OCI-LY1 (cell line): ENCODE results near the gene CMTM8.

Experiments used
- H2AFZ ChIP-seq: fragments of 200-600 bp; sonication (generic), shearing (Covaris generic); 2 replicates; pipeline ENCODE4 v1.6.0; 2014; ENCODE audit warnings: antibody characterized with exemption, mild to moderate bottlenecking, low read length
- H3F3A ChIP-seq: fragments of 200-600 bp; sonication (generic), shearing (Covaris generic); 2 replicates; pipeline ENCODE4 v1.6.0; 2014; ENCODE audit warnings: mild to moderate bottlenecking, antibody characterized with exemption, low read length, moderate library complexity; ENCODE audit not compliant: insufficient read depth
- H3K27ac ChIP-seq: fragments of 200-600 bp; sonication (generic); 2 replicates; pipeline ENCODE4 v1.5.1; 2014; ENCODE audit warnings: low read length, mixed run types, mild to moderate bottlenecking, low read depth; ENCODE audit not compliant: poor library complexity, severe bottlenecking
- H3K27me3 ChIP-seq: fragments of 200-600 bp; sonication (generic); 2 replicates; pipeline ENCODE4 v1.6.0; 2014; ENCODE audit warnings: antibody characterized with exemption, mild to moderate bottlenecking, low read length, moderate library complexity; ENCODE audit not compliant: insufficient read depth
- H3K36me3 ChIP-seq: fragments of 200-600 bp; sonication (generic); 2 replicates; pipeline ENCODE4 v1.6.1; 2014; ENCODE audit warnings: mild to moderate bottlenecking, antibody characterized with exemption, low read length, moderate library complexity, mixed read lengths; ENCODE audit not compliant: insufficient read depth
- H3K4me1 ChIP-seq: fragments of 200-600 bp; sonication (generic); 2 replicates; pipeline ENCODE4 v1.5.1; 2014; ENCODE audit warnings: mild to moderate bottlenecking, low read length, moderate library complexity; ENCODE audit not compliant: insufficient read depth, severe bottlenecking
- H3K4me2 ChIP-seq: fragments of 200-600 bp; sonication (generic), shearing (Covaris generic); 2 replicates; pipeline ENCODE4 v1.6.1; 2014; ENCODE audit warnings: low read length
- H3K4me3 ChIP-seq: fragments of 200-600 bp; sonication (generic); 2 replicates; pipeline ENCODE4 v1.5.1; 2014; ENCODE audit warnings: low read length, low read depth, mild to moderate bottlenecking, mixed read lengths; ENCODE audit not compliant: poor library complexity, severe bottlenecking
- H3K79me2 ChIP-seq: fragments of 200-600 bp; shearing (Covaris generic); 2 replicates; pipeline ENCODE4 v1.6.1; 2016; ENCODE audit warnings: mixed run types, low read length, mixed read lengths; ENCODE audit not compliant: insufficient read depth
- H3K9ac ChIP-seq: fragments of 200-600 bp; sonication (generic), shearing (Covaris generic); 2 replicates; pipeline ENCODE4 v1.6.1; 2014; ENCODE audit warnings: mild to moderate bottlenecking, low read length, mixed read lengths
- H3K9me2 ChIP-seq: fragments of 200-600 bp; sonication (generic), shearing (Covaris generic); 2 replicates; pipeline ENCODE4 v1.6.1; 2014; ENCODE audit warnings: low read depth, mild to moderate bottlenecking, low read length, mixed read lengths
- H3K9me3 ChIP-seq: fragments of 200-600 bp; shearing (Covaris generic); 2 replicates; pipeline ENCODE4 v1.6.1; 2014; ENCODE audit warnings: low read length, mixed read lengths
- H4K20me1 ChIP-seq: fragments of 200-600 bp; sonication (generic), shearing (Covaris generic); 2 replicates; pipeline ENCODE4 v1.6.0; 2016; ENCODE audit warnings: mild to moderate bottlenecking, low read length; ENCODE audit not compliant: insufficient read depth
- CTCF ChIP-seq: fragments of 200-600 bp; sonication (generic), shearing (Covaris generic); IDR thresholded peaks from 2 replicates; pipeline ENCODE4 v1.5.1; 2017; ENCODE audit warnings: mild to moderate bottlenecking, antibody characterized with exemption, low read length, moderate library complexity, mixed read lengths
- EZH2 ChIP-seq: fragments of 200-600 bp; sonication (generic), shearing (Covaris generic); IDR thresholded peaks from 2 replicates; pipeline ENCODE4 v1.8.0; 2017; ENCODE audit warnings: borderline replicate concordance, mixed run types, mild to moderate bottlenecking, antibody characterized with exemption, low read length, moderate library complexity, mixed read lengths

Gene CMTM8

GRCh38 chr3:32236377-32236776 lies 2.1 kb upstream of the CMTM8 start:
- no peaks in the 10 kb centered on the region for H3F3A ChIP-seq
- H3K36me3 ChIP-seq: peaks cover 4% of the 10 kb centered on the region; the same call in 1 of the 2 replicates
- no peak for TF ChIP-seq EZH2
- no peak for TF ChIP-seq CTCF
- H3K9ac ChIP-seq: no peak overlapping the region
- H3K27me3 ChIP-seq: no peaks in the 10 kb centered on the region; the same call in 1 of the 2 replicates
- no peaks in the 10 kb centered on the region for H3K79me2 ChIP-seq
- H3K9me3 ChIP-seq: no peaks in the 10 kb centered on the region
- H3K4me2 ChIP-seq: no peak overlapping the region
- H4K20me1 ChIP-seq: no peaks in the 10 kb centered on the region
- H3K9me2 ChIP-seq: no peaks in the 10 kb centered on the region
- H3K4me3 ChIP-seq: no peak overlapping the region
- no peak overlapping the region for H2AFZ ChIP-seq
- peaks cover 21% of the 10 kb centered on the region for H3K4me1 ChIP-seq
- no peak overlapping the region for H3K27ac ChIP-seq

GRCh38 chr3:32237670-32238452 lies 619 bp upstream of the CMTM8 start:
- no peak overlapping the region for H2AFZ ChIP-seq
- no peaks in the 10 kb centered on the region for H3F3A ChIP-seq
- H3K4me1 ChIP-seq: peaks cover 21% of the 10 kb centered on the region
- H3K4me2 ChIP-seq: peak overlapping the region; percentile 92
- no peak overlapping the region for H3K27ac ChIP-seq
- no peaks in the 10 kb centered on the region for H4K20me1 ChIP-seq
- H3K9ac ChIP-seq: peak overlapping the region; percentile 52; the same call in 1 of the 2 replicates
- no peaks in the 10 kb centered on the region for H3K9me3 ChIP-seq
- no peaks in the 10 kb centered on the region for H3K79me2 ChIP-seq
- H3K9me2 ChIP-seq: no peaks in the 10 kb centered on the region
- H3K36me3 ChIP-seq: peaks cover 4% of the 10 kb centered on the region; the same call in 1 of the 2 replicates
- peak overlapping the region; percentile 74 for H3K4me3 ChIP-seq
- TF ChIP-seq EZH2: no peak
- TF ChIP-seq CTCF: no peak
- no peaks in the 10 kb centered on the region; the same call in 1 of the 2 replicates for H3K27me3 ChIP-seq

- H2AFZ ChIP-seq: no peak overlapping the region
- TF ChIP-seq EZH2: no peak
- TF ChIP-seq CTCF: no peak
- no peaks in the 10 kb centered on the region for H4K20me1 ChIP-seq
- H3K4me3 ChIP-seq: peak overlapping the region; percentile 74
- peak overlapping the region; percentile 71 for H3K9ac ChIP-seq
- peaks cover 21% of the 10 kb centered on the region for H3K4me1 ChIP-seq
- H3K27me3 ChIP-seq: no peaks in the 10 kb centered on the region; the same call in 1 of the 2 replicates
- H3K79me2 ChIP-seq: no peaks in the 10 kb centered on the region
- H3K4me2 ChIP-seq: peak overlapping the region; percentile 92
- H3K9me3 ChIP-seq: no peaks in the 10 kb centered on the region
- no peak overlapping the region for H3K27ac ChIP-seq
- no peaks in the 10 kb centered on the region for H3K9me2 ChIP-seq
- H3F3A ChIP-seq: no peaks in the 10 kb centered on the region
- peaks cover 4% of the 10 kb centered on the region; the same call in 1 of the 2 replicates for H3K36me3 ChIP-seq
Measured at GRCh38 chr3:32239307-32240158, 1.1 kb downstream of the CMTM8 start.
